ENCODE measurements around the gene HLA-DPA1.

HLA-DPA1 gene

GRCh38 chr6:33024521-33024920 lies 48.9 kb downstream of the HLA-DPA1 start:
- no peak overlapping the region for H3K9ac ChIP-seq (ENCODE audit: low read depth, low read length)
- no peaks in the 10 kb centered on the region for H3K4me1 ChIP-seq (ENCODE audit: insufficient read depth, low read length)
- no peaks in the 10 kb centered on the region for H3K9me3 ChIP-seq (ENCODE audit: control insufficient read depth, insufficient read depth, low read length)
- no peaks in the 10 kb centered on the region for H3K36me3 ChIP-seq (ENCODE audit: insufficient read depth, low read length)

GRCh38 chr6:33023536-33023935 lies 49.9 kb downstream of the HLA-DPA1 start:
- no peaks in the 10 kb centered on the region for H3K9me3 ChIP-seq (ENCODE audit: control insufficient read depth, insufficient read depth, low read length)
- H3K9ac ChIP-seq (ENCODE audit: low read depth, low read length), result no peak overlapping the region
- no peaks in the 10 kb centered on the region for H3K4me1 ChIP-seq (ENCODE audit: insufficient read depth, low read length)
- H3K36me3 ChIP-seq (ENCODE audit: insufficient read depth, low read length), result no peaks in the 10 kb centered on the region

DNA sequence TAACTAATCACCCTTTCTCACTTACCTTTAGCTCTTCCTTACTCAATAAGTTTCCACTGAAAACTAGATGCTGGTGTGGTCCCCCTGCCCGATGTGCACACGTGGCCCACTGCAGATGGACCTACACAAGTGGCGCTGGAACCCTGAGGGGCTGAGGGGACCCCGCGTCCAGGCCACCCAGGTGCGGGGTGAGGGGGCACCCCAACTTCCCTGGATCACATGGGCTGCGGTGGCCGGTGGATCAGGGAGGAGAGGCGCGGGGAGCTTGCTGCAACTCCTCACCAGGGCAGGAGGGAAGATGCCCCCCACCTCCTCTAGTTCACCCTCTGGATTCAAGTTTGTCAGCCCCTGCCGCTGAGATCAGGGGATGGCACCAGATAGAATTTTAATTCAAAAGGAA lies 51.5 kb downstream of the HLA-DPA1 start:
- Histone ChIP-seq H3K4me1 (ENCODE audit: insufficient read depth, low read length) (no peaks in the 10 kb centered on the region), H3K9ac (ENCODE audit: low read depth, low read length) (no peak overlapping the region), H3K36me3 (ENCODE audit: insufficient read depth, low read length) (no peaks in the 10 kb centered on the region), H3K9me3 (ENCODE audit: control insufficient read depth, insufficient read depth, low read length) (no peaks in the 10 kb centered on the region)

DNA sequence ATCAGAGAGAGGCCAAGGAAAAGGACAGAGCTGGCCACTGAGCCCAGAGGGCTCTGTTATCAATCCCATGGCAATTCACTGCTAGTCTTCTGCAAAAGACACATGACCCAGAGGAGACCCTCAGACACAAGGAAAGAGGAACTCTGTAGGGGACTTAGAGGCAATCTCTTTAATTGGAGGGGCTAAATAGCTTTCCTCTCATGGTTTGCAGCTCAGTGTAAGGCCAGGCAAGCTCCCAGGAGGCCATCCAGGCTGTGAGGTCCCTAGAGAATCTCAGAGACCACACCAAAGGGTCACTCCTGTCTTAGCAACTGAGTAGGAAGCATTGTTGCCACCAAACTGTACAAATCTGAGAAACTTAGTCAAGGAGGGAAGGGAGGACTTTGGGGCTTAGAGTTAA lies 54.1 kb downstream of the HLA-DPA1 start:
- H3K4me1 ChIP-seq (ENCODE audit: insufficient read depth, low read length), result no peaks in the 10 kb centered on the region
- no peaks in the 10 kb centered on the region for H3K36me3 ChIP-seq (ENCODE audit: insufficient read depth, low read length)
- no peaks in the 10 kb centered on the region for H3K9me3 ChIP-seq (ENCODE audit: control insufficient read depth, insufficient read depth, low read length)
- no peak overlapping the region for H3K9ac ChIP-seq (ENCODE audit: low read depth, low read length)

GRCh38 chr6:33018904-33019303 lies 54.5 kb downstream of the HLA-DPA1 start:
- Histone ChIP-seq H3K36me3 (ENCODE audit: insufficient read depth, low read length) (no peaks in the 10 kb centered on the region), H3K4me1 (ENCODE audit: insufficient read depth, low read length) (no peaks in the 10 kb centered on the region), H3K9me3 (ENCODE audit: control insufficient read depth, insufficient read depth, low read length) (no peaks in the 10 kb centered on the region), H3K9ac (ENCODE audit: low read depth, low read length) (no peak overlapping the region)

DNA sequence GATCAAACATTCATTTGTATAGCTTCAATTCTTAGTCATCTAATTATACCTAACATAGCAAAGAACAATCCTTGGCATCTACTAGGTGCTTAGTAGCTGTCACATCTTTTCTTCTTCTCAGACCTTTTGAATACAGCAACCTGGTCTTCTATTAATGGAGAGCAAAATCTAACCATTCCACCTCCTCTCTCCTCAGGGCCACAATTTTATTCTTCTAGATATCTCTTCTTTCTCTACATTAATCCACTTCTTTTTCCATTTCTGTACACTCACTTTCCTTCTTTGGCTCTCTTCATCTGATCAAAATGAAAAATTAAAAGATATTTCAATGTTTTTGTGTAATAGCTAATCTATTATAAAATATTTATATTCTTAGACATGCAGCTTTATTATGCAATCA lies 55.0 kb downstream of the HLA-DPA1 start:
- Histone ChIP-seq H3K4me1 (ENCODE audit: insufficient read depth, low read length) (no peaks in the 10 kb centered on the region), H3K9me3 (ENCODE audit: control insufficient read depth, insufficient read depth, low read length) (no peaks in the 10 kb centered on the region), H3K36me3 (ENCODE audit: insufficient read depth, low read length) (no peaks in the 10 kb centered on the region), H3K9ac (ENCODE audit: low read depth, low read length) (no peak overlapping the region)

DNA sequence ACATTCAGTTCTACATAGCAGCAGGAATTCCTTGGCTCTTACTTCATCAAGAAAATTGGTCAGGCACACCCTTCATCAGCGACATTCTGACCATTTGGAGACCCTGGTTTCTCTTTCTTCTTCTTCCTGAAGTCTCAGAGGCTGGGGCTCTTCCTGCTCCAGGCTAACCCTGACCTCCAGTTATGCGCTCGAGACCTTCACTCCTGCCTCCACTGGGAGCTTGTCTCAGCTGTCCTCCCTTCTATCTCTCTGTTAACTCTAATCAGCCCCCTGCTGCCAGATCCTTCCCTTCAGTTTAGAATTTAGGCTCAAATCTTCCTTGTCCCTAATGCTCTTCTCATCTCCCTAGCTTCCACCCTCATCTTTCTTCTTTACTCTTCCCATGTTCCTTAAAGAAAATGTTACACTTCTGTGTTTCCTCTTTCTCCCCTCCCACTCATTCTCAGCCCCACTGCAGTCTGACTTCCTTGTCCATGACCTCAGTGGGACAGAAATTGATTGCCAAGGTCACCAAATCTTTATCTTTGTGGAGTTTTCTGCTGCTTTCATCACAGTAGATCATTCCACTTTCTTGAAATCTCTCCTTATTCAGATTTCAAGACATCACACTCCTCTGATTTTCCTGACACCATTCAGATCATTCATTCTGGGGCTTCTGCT lies 55.6 kb downstream of the HLA-DPA1 start:
- no peaks in the 10 kb centered on the region for H3K4me1 ChIP-seq (ENCODE audit: insufficient read depth, low read length)
- H3K9ac ChIP-seq (ENCODE audit: low read depth, low read length), result no peak overlapping the region

DNA sequence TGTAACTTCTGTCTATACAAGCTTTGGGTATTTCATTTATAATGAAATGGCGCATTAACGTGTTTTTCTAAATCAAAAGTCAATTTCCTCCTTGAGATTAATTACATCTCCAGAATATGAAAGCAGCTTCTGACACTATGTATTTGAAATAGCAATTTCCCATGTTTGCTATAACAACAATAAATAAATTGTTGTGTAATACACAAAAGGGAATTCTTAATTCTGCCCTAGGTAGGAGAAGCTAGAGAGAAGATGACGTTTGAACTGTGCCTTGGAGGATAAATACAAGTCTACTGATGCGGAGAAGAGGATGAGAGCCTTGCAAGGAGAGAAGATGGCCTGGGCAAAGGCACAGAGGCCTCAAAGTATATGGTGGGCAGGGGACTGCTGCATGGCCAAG lies 56.4 kb downstream of the HLA-DPA1 start:
- Histone ChIP-seq H3K9ac (ENCODE audit: low read depth, low read length) (no peak overlapping the region), H3K9me3 (ENCODE audit: control insufficient read depth, insufficient read depth, low read length) (no peaks in the 10 kb centered on the region), H3K4me1 (ENCODE audit: insufficient read depth, low read length) (no peaks in the 10 kb centered on the region), H3K36me3 (ENCODE audit: insufficient read depth, low read length) (no peaks in the 10 kb centered on the region)

More for the DNA sequence above, 55.6 kb downstream of the HLA-DPA1 start:
- no peaks in the 10 kb centered on the region for H3K9me3 ChIP-seq (ENCODE audit: control insufficient read depth, insufficient read depth, low read length)
- H3K36me3 ChIP-seq (ENCODE audit: insufficient read depth, low read length), result no peaks in the 10 kb centered on the region

DNA sequence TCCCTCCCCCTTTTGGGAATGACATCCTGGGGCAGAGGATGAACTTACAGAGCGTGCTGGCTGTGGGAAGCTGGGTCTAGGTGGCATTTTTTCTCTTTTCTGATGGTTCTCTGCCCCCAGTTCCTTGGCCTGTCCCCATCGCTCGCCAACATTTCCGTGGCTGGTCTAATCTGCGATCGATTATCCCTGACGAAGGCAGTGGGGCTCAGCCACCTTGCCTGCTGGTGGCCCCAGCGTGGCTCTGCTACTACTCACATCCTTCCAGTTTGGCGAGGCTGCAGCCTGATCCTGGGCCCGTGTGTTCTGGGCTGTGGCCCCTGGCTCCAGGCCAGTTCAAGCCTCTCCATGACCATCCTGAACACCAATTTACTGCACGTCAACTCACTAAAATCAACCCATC lies 57.7 kb downstream of the HLA-DPA1 start:
- no peaks in the 10 kb centered on the region for H3K9me3 ChIP-seq (ENCODE audit: control insufficient read depth, insufficient read depth, low read length)
- H3K36me3 ChIP-seq (ENCODE audit: insufficient read depth, low read length), result no peaks in the 10 kb centered on the region
- no peaks in the 10 kb centered on the region for H3K4me1 ChIP-seq (ENCODE audit: insufficient read depth, low read length)
- H3K9ac ChIP-seq (ENCODE audit: low read depth, low read length), result no peak overlapping the region

GRCh38 chr6:33014841-33015634 lies 58.4 kb downstream of the HLA-DPA1 start:
- Histone ChIP-seq H3K9ac (ENCODE audit: low read depth, low read length) (no peak overlapping the region), H3K36me3 (ENCODE audit: insufficient read depth, low read length) (no peaks in the 10 kb centered on the region), H3K4me1 (ENCODE audit: insufficient read depth, low read length) (0 out of 2 replicates have a peak, but pooled peaks cover 4% of the 10 kb centered on the region), H3K9me3 (ENCODE audit: control insufficient read depth, insufficient read depth, low read length) (no peaks in the 10 kb centered on the region)

Data from ES-I3 (cell line).